Activated CD4-positive, alpha-beta T cell treated with anti-CD3 and anti-CD28 coated beads, Interleukin-2, amount 50 U/mL, for 48 hours (primary cell): Measurements from ENCODE around the gene GCLC.

ENCODE experiments used
- DNase-seq, 2 experiments: peaks; one replicate each; pipeline ENCODE4 v3.0.0-alpha.2; 2020

The GCLC gene

GRCh38 chr6:53523511-53524454 lies 21.1 kb downstream of the GCLC start:
- no peak for DNase-seq

DNA sequence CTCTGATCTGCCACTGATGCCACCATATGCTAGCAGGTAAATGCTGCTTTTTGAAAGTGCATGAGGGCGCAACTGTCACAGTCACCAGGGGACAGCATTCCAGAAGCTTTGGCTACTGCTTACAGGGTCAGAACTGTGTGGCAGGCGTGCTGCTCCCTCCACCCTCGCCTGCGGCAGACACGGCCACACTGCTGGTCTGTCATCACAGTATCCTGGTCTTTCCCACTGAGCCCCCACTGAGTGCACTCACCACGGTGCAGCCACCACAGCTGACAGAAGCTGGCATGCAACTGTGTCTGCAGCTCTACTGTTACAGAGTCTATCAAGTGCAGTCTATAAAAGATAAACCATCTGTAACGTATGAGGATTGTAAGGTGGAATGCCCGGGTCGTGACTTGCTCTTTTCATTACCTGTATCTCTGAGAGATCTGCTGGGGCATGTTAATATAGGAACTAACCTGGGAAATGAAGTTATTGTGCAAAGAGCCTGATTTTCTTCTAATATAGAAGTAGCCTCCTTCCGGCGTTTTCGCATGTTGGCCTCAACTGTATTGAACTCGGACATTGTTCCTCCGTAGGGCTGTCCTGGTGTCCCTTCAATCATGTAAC lies 24.5 kb downstream of the GCLC start:
- no peak for DNase-seq

GRCh38 chr6:53518862-53519261 lies 26.0 kb downstream of the GCLC start:
- DNase-seq = no peak

GRCh38 chr6:53517021-53517420 lies 27.9 kb downstream of the GCLC start:
- DNase-seq = no peak

DNA sequence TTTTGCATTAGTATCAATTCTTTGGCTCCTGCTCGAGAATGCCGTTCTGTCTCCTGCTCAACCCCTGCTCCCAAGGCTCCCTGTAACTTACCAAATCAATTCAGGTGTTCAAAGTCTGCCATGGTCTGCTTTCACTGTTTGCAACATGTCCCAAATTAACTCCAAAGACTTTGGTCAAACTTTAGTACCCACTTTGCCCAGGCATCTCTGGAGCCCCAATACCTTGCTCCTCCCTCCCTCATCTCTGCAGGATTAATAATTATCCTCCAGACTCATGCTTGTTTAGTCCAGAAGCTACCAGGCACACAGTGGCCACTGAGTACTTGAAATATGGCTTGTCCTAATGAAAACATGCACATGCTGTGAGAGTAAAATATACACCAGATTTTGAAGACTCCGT lies 30.2 kb downstream of the GCLC start:
- DNase-seq = no peak

DNA sequence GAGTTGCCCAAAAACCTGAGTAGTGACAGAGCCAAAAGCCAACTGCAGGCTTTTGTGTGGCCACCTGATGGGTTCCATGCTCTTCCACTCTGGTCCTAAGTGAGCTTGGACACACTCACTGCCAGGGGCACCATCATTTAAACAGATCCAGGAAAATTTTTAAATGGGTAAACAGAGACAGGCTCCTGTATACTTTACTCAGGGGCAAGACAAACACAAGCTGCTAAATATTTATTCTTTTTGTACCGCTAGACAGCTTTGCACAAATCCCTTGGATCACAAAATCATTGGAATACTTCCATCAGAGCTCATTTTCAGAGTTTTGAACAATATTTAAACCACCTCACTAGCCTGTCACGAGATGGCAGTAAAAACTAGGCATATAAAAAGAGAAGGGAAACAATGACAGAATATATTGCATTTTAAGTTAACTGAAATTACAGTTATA lies 31.4 kb downstream of the GCLC start:
- no peak for DNase-seq

DNA sequence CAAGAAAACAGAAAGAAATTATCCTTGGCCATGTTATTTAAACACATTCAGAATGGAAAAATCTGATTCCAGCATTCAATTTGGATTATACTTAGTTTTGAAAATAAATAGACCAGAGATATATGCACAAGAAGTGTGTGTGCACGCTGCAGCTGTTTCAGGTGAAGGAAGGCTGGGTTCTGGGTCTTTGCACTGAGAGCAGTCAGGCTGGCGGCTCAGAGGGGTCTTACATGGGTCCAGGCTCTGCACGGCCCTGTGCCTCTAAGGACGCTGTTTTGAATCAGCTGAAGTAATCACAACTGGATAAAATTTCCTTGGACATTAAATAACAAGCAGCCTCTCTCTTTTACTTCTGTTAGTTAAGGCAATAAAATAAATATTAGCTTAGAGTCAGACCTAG lies 31.8 kb downstream of the GCLC start:
- no peak for DNase-seq

DNA sequence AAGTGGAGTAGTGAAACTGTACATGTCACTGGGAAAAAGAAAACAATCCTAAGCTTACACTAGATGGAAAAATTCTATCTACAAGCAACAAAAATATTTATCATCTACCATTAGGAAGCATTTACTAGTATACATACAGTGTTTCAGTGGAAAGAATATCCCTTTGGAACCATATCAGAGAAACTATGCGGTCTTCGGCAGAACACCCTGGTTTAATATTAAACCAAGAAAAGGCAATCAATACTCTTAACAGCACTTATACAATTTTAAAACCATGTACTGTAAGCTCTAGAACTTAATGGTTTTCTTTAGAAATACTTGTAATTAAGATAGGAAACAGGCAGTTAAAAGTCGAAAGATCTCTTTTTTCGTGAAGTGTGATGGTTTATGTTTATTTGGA lies 32.3 kb downstream of the GCLC start:
- no peak for DNase-seq

GRCh38 chr6:53510746-53511145 lies 34.2 kb downstream of the GCLC start:
- no peak for DNase-seq

GRCh38 chr6:53506872-53507271 lies 38.0 kb downstream of the GCLC start:
- no peak for DNase-seq

GRCh38 chr6:53504512-53504911 lies 40.4 kb downstream of the GCLC start:
- no peak for DNase-seq

DNA sequence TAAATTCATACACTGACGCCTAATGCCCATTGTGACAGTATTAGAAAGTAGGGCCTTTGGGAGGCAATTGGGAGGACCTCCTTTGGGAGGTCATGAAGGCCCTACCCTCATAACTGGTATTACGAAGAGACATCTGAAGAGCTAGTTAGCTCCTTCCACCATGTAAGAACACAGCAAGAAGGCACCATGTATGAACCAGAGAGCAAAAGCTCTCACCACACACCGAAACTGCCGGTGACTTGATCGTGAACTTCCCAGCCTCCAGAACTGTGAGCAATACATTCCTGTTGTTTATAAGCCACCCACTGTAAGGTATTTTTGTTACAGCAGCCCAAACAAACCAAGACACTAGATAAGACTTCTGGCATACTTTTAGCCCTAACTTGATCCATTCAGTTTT lies 41.8 kb downstream of the GCLC start:
- DNase-seq = no peak

- no peak for DNase-seq
Observed at GRCh38 chr6:53501432-53501831, 43.5 kb downstream of the GCLC start.

GRCh38 chr6:53500095-53500494 lies 44.8 kb downstream of the GCLC start:
- DNase-seq = no peak

DNA sequence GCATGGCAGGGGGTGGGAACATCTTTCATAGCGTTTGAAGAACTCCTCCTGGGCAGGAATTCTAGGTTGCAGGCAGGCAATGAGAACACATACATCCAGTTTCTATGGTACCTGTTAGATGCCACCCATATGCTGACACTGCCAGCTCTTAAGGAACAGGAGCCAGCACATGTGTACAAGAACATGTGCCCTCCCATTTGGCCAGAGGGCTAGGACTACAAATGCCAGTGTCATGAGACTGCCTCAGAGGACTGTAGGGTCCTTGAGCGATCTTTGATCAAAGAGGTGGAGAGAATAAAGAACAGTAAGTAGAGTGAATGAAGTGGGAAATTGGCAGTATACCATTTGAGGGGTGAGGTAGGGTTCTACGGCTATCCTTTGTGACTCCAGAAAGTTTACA lies 45.8 kb downstream of the GCLC start:
- DNase-seq = no peak

GRCh38 chr6:53498649-53499048 lies 46.3 kb downstream of the GCLC start:
- no peak for DNase-seq

DNA sequence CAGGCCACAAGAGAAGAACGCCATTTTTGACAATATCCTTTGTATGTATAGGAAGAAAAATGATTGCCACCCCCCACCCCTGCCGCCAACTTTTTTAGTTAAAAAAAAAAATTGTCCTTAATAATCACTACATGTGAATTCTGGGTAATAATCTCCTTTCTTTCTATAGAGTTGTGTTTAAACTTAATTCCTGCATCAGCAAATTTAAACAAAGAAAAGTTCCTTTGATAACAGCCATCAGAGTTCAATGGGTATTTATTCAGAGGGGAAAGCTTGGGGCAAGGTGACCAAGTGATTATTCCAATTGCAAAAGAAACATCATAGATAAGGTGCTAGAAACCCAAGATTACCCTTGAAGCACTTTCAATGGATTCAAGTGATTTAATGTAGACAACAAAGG lies 47.0 kb downstream of the GCLC start:
- no peak for DNase-seq

GRCh38 chr6:53496797-53497375 lies 48.0 kb downstream of the GCLC start:
- DNase-seq = no peak

- DNase-seq = no peak
Observed at GRCh38 chr6:53495506-53496499, 49.1 kb downstream of the GCLC start.

DNA sequence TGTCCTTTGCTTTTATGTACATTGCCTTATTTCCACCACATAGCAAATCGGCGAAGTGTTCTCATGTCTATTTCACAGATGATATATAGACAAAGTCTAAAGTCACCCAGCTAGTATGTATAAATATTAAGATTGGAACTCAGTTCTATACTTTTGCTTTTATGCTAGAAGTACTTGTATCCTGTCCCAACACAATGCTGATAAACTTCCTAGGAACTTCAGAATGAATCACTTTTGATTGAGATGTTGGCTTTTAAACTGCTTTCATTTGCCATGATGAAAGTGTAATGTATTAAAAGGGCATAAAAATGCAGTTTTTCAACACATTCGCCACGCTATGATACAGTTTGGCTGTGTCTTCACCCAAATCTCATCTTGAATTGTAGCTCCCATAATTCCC lies 50.8 kb downstream of the GCLC start:
- no peak for DNase-seq

GRCh38 chr6:53493635-53494025 lies 51.3 kb downstream of the GCLC start:
- DNase-seq = no peak

- peak; percentile 45 to 63 for DNase-seq
Observed at GRCh38 chr6:53492860-53493634, 51.9 kb downstream of the GCLC start.
